K562 (cell line): Measurements from ENCODE around the gene PLK5. TPM values are rescaled to one million over a fixed set of nuclear protein-coding genes. Genes with fewer than 3 reads are reported as not detected.

Experiments
- ADNP ChIP-seq: fragments of 200-800 bp; sonication (Bioruptor generic); IDR thresholded peaks from 2 replicates; pipeline ENCODE4 v1.6.1; 2016; ENCODE audit warnings: missing genetic modification characterization, missing compliant biosample characterization
- ATF1 ChIP-seq, 2 experiments: fragments of 450-650 bp in 1 of 2; IDR thresholded peaks; 2 replicates each; pipeline ENCODE4 v1.6.1; 2016; ENCODE audit warnings: missing compliant biosample characterization in 1 of 2, missing genetic modification characterization in 1 of 2
- ATF7 ChIP-seq: fragments of 450-650 bp; IDR thresholded peaks from 2 replicates; pipeline ENCODE4 v1.7.1; 2014; ENCODE audit warnings: mild to moderate bottlenecking, moderate library complexity
- CBX2 ChIP-seq: fragments of 200-600 bp; sonication (generic); IDR thresholded peaks from one replicate; pipeline ENCODE4 v1.6.1; 2012; ENCODE audit warnings: mild to moderate bottlenecking, low read length, inconsistent platforms; ENCODE audit not compliant: insufficient read depth, poor library complexity, severe bottlenecking
- CREBBP ChIP-seq: IDR thresholded peaks from one replicate; pipeline ENCODE4 v1.6.1; 2012; ENCODE audit warnings: low read depth, mild to moderate bottlenecking, control low read depth, inconsistent platforms, low read length
- ELF2 ChIP-seq: fragments of 250-450 bp; sonication (Bioruptor Pico); IDR thresholded peaks from 2 replicates; pipeline ENCODE4 v1.5.0; 2021; ENCODE audit warnings: mild to moderate bottlenecking
- EP300 ChIP-seq: IDR thresholded peaks from 2 replicates; pipeline ENCODE4 v1.6.1; 2012; ENCODE audit warnings: low read length, improper control_type of control experiment
- GABPB2 ChIP-seq: fragments of 250-450 bp; sonication (Bioruptor Pico); conservative IDR thresholded peaks from 2 replicates; pipeline ENCODE4 v1.5.1; 2021; ENCODE audit warnings: mild to moderate bottlenecking
- HDAC8 ChIP-seq: fragments of 450-650 bp; IDR thresholded peaks from 2 replicates; pipeline ENCODE4 v1.6.1; 2016; ENCODE audit warnings: mild to moderate bottlenecking, missing genetic modification characterization, moderate library complexity, missing compliant biosample characterization
- LEF1 ChIP-seq: fragments of 450-650 bp; IDR thresholded peaks from 2 replicates; pipeline ENCODE4 v1.6.1; 2016; ENCODE audit warnings: mild to moderate bottlenecking
- MED1 ChIP-seq: sonication (generic); formaldehyde crosslinking; IDR thresholded peaks from 2 replicates; pipeline ENCODE4 v1.8.1; 2023; ENCODE audit warnings: missing genetic modification reagents, borderline replicate concordance
- MYNN ChIP-seq, 2 experiments: sonication (generic); formaldehyde crosslinking in 1 of 2; IDR thresholded peaks; 2 replicates each; pipeline versions ENCODE4 v1.5.0 to v1.6.1; 2016 to 2020; ENCODE audit warnings: antibody characterized with exemption in 1 of 2, missing genetic modification reagents in 1 of 2
- NUFIP1 ChIP-seq: fragments of 450-650 bp; IDR thresholded peaks from 2 replicates; pipeline ENCODE4 v1.6.1; 2018; ENCODE audit not compliant: partially characterized antibody
- RB1 ChIP-seq: fragments of 450-650 bp; IDR thresholded peaks from 2 replicates; pipeline ENCODE4 v1.6.1; 2017; ENCODE audit warnings: low read depth, mild to moderate bottlenecking
- SUPT5H ChIP-seq: fragments of 450-650 bp; IDR thresholded peaks from 2 replicates; pipeline ENCODE4 v1.6.1; 2016
- TARDBP ChIP-seq: fragments of 450-650 bp; IDR thresholded peaks from 2 replicates; pipeline ENCODE4 v1.6.1; 2016
- TCFL5 ChIP-seq: fragments of 250-450 bp; sonication (Bioruptor Pico); conservative IDR thresholded peaks from 2 replicates; pipeline ENCODE4 v1.6.1; 2021; ENCODE audit warnings: mild to moderate bottlenecking, moderate library complexity, matching md5 sums
- ZFP30 ChIP-seq: fragments of 250-450 bp; sonication (Bioruptor Pico); IDR thresholded peaks from 2 replicates; pipeline ENCODE4 v1.8.0; 2022; ENCODE audit warnings: moderate library complexity, mild to moderate bottlenecking, inconsistent platforms, borderline replicate concordance
- ZFX ChIP-seq: sonication (generic); formaldehyde crosslinking; IDR thresholded peaks from 2 replicates; pipeline ENCODE4 v1.8.0; 2022; ENCODE audit warnings: mild to moderate bottlenecking, missing genetic modification reagents, moderate library complexity
- ZKSCAN1 ChIP-seq: fragments of 150-350 bp; IDR thresholded peaks from 2 replicates; pipeline ENCODE4 v1.6.1; 2016; ENCODE audit warnings: low read depth, low read length
- ZNF133 ChIP-seq: fragments of 250-450 bp; sonication (Bioruptor Pico); IDR thresholded peaks from 2 replicates; pipeline ENCODE4 v1.4.0; 2020; ENCODE audit warnings: mild to moderate bottlenecking
- ZNF217 ChIP-seq: sonication (generic); formaldehyde crosslinking; IDR thresholded peaks from 2 replicates; pipeline ENCODE4 v1.8.0; 2022; ENCODE audit warnings: mild to moderate bottlenecking, missing genetic modification reagents
- ZNF717 ChIP-seq: fragments of 250-450 bp; sonication (Bioruptor Pico); IDR thresholded peaks from 2 replicates; pipeline ENCODE4 v1.5.0; 2021
- polyA plus RNA-seq, 8 experiments: library from polyadenylated mRNA; depleted of rRNA in 4 of 8; stranded (reverse) in 5 of 8; unstranded in 3 of 8; fragments of >200 nt; fragmentation: Nextera tagmentation in 2 of 8; fragmentation: Illumina TruSeq in 1 of 8; extraction: Ambion mirVana in 2 of 8; extraction: Trizol in 1 of 8; gene quantifications; 2 replicates each; pipeline versions ENCODE4 v1.2.1 to v1.2.3, GENCODE V29; 2011 to 2014; ENCODE audit warnings: inconsistent platforms in 1 of 8, missing spikeins in 1 of 8
- total RNA-seq, 7 experiments: library from RNA; depleted of rRNA in 6 of 7; stranded (reverse); fragments of >200 nt in 6 of 7; fragmentation: Illumina TruSeq in 2 of 7; extraction: Trizol in 2 of 7; gene quantifications; 2 replicates each; pipeline versions ENCODE4 v1.2.1 to v1.2.3, GENCODE V29; 2011 to 2021; ENCODE audit warnings: low replicate concordance in 1 of 7
- TF ChIP-seq, protein P1 (sequence below): fragments of 450-650 bp; IDR thresholded peaks from 2 replicates; pipeline ENCODE4 v1.6.1; 2016; ENCODE audit warnings: mild to moderate bottlenecking
- TF ChIP-seq, protein P2 (sequence below): fragments of 250-450 bp; sonication (Bioruptor Pico); IDR thresholded peaks from 2 replicates; pipeline ENCODE4 v1.8.0; 2021; ENCODE audit warnings: borderline replicate concordance, mild to moderate bottlenecking, moderate library complexity; ENCODE audit not compliant: poor library complexity, severe bottlenecking
- TF ChIP-seq, protein P3 (sequence below): sonication (generic); formaldehyde crosslinking; IDR thresholded peaks from 2 replicates; pipeline ENCODE4 v1.8.0; 2022; ENCODE audit warnings: mild to moderate bottlenecking, missing genetic modification reagents, borderline replicate concordance

The PLK5 gene
- total and polyA plus RNA-seq, 9 of the 15 experiments (the other 6 are each of a cell fraction or from before 2014, with no cell fraction given): 0.04 to 0.23 (median 0.11) TPM; not detected in 5

DNA sequence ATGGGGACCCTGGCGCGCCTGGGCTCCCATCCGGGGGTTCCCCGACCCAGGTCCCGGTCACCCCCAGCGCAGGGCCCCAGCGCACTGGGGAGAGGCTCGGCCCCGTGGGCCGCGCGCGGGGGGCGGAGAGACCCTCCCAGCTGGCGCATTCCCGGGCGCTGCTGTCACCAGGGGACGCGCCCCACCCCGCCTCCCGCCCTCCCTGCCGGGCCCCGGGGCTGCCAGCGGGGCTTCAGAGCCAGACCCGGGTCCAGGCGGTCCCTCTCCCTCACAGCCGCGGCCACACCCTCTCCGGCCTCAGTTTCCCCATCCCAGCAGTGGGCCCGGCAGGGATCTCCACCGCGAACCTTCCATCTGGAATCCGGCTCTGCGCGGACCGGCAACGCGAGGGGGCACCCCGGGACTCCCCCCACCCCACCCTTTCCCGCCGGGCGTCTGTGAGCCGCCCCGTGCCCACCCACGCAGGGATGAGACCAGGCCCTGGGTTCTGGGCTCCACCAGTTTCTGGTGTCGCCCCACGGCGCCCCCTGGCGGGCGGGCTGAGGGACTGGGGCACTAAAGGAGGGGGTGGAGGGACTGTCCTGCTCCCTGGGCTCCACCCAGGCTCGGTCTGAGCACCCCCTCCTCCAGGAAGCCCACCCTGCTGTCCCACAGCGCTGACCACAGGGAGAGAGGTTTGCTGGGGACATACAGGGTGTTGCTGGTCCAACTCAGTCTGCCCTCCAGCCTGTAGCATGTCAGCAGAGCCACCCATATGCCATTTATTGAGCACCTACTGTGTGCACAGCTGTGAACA lies 10.2 kb upstream of the PLK5 start (continued):
- TF ChIP-seq ZFX (CRISPR knock-in tag) (peak; percentile 32; the same call in 1 of the 2 replicates), ZNF717 (CRISPR knock-in tag) (no peak), MED1 (CRISPR knock-in tag) (no peak), ZFP30 (no peak), NUFIP1 (no peak), ATF1 (CRISPR knock-in tag; IDR thresholded peaks at IDR 0.05) (no peak), ATF1 (tag; IDR thresholded peaks at IDR 0.05) (no peak), EP300 (no peak), ZNF133 (CRISPR knock-in tag) (no peak), ADNP (tag) (peak; percentile 58; the same call in 1 of the 2 replicates), MYNN (IDR thresholded peaks at IDR 0.05) (peak; percentile 56; the same call in 1 of the 2 replicates), MYNN (CRISPR knock-in tag; IDR thresholded peaks at IDR 0.05) (no peak), LEF1 (no peak), SUPT5H (no peak), ZKSCAN1 (peak; percentile 96), GABPB2 (CRISPR knock-in tag) (no peak), ELF2 (CRISPR knock-in tag) (no peak), CBX2 (no peak), CREBBP (no peak), TCFL5 (CRISPR knock-in tag) (no peak), ZNF217 (no peak), TARDBP (0 out of 2 replicates have a peak, but pooled peaks have one; percentile 42), RB1 (peak; percentile 53), HDAC8 (tag) (no peak), ATF7 (no peak)
- TF ChIP-seq, protein P1, sequence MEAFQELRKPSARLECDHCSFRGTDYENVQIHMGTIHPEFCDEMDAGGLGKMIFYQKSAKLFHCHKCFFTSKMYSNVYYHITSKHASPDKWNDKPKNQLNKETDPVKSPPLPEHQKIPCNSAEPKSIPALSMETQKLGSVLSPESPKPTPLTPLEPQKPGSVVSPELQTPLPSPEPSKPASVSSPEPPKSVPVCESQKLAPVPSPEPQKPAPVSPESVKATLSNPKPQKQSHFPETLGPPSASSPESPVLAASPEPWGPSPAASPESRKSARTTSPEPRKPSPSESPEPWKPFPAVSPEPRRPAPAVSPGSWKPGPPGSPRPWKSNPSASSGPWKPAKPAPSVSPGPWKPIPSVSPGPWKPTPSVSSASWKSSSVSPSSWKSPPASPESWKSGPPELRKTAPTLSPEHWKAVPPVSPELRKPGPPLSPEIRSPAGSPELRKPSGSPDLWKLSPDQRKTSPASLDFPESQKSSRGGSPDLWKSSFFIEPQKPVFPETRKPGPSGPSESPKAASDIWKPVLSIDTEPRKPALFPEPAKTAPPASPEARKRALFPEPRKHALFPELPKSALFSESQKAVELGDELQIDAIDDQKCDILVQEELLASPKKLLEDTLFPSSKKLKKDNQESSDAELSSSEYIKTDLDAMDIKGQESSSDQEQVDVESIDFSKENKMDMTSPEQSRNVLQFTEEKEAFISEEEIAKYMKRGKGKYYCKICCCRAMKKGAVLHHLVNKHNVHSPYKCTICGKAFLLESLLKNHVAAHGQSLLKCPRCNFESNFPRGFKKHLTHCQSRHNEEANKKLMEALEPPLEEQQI: no peak
- TF ChIP-seq, protein P2, sequence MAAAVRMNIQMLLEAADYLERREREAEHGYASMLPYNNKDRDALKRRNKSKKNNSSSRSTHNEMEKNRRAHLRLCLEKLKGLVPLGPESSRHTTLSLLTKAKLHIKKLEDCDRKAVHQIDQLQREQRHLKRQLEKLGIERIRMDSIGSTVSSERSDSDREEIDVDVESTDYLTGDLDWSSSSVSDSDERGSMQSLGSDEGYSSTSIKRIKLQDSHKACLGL (CRISPR knock-in tag): no peak
- TF ChIP-seq, protein P3, sequence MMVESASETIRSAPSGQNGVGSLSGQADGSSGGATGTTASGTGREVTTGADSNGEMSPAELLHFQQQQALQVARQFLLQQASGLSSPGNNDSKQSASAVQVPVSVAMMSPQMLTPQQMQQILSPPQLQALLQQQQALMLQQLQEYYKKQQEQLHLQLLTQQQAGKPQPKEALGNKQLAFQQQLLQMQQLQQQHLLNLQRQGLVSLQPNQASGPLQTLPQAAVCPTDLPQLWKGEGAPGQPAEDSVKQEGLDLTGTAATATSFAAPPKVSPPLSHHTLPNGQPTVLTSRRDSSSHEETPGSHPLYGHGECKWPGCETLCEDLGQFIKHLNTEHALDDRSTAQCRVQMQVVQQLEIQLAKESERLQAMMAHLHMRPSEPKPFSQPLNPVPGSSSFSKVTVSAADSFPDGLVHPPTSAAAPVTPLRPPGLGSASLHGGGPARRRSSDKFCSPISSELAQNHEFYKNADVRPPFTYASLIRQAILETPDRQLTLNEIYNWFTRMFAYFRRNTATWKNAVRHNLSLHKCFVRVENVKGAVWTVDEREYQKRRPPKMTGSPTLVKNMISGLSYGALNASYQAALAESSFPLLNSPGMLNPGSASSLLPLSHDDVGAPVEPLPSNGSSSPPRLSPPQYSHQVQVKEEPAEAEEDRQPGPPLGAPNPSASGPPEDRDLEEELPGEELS (CRISPR knock-in tag): no peak
